ENCODE data around the gene ARMC7. TPM values are rescaled to one million over a fixed set of nuclear protein-coding genes. Genes with fewer than 3 reads are reported as not detected.

ARMC7 gene
- total and polyA plus RNA-seq, 2 of the 13 experiments (the other 11 are each of a cell fraction or from before 2014, with no cell fraction given), result 3.9 to 4.2 TPM

DNA sequence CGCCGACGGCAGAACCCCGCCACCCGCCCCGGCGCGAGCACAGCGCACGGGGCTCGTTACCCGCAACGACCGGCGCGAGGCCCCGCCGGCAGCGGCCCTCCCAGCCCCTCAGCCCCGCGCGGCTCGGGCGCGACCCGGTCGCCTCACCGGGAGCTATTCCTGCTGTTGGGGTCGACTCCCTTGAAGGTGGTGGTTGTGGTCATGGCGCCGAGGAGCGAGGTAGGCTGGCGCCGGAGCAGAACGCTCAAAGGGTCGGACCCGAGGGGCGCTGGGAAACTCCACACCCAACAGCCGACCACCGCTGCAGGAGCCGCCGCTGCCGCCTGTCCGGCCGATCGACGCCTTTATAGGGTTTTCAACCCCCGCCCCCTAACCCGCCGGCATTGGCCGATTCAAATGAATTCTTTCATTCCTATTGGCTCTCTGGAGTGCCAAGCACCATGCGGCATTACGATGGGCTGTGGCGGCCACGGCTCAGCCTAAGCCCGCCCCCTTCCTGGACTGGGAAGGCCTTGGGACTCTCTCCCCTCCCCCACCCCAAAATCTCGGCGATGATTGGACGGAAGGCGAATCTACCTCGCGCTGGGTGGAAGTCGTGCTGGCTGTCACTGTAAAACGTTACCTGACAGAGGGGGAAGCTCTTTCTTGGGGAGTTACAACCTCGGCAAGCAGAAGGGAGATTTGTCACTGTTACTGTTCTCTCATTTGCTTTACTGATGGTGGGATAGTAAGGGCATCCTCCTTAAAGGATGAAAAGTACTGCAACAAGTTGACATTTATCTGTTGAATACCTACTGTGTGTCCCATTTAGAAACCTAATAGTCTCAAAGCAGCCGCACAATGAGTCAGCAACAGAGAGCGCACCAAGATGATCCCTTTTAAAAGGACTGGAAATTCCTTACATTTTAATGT lies 44.7 kb downstream of the ARMC7 start, which contains the start of gene JPT1 (continued):
- TF ChIP-seq WIZ (CRISPR knock-in tag; IDR thresholded peaks at IDR 0.05) (no peak), RBFOX2 (IDR thresholded peaks at IDR 0.05; ENCODE audit: low read depth, low read length) (peak; percentile 99), CCAR2 (optimal IDR thresholded peaks at IDR 0.05; ENCODE audit: low read depth, low read length) (no peak), ZNF343 (CRISPR knock-in tag; IDR thresholded peaks at IDR 0.05) (peak; percentile 66; the same call in 1 of the 2 replicates), KDM3A (CRISPR knock-in tag; IDR thresholded peaks at IDR 0.05; ENCODE audit: low read depth) (peak; percentile 36; the same call in 1 of the 2 replicates), ONECUT2 (CRISPR knock-in tag; IDR thresholded peaks at IDR 0.05) (no peak; the same call in 1 of the 2 replicates), YEATS4 (CRISPR knock-in tag; IDR thresholded peaks at IDR 0.05; ENCODE audit: borderline replicate concordance) (peak; percentile 94), HNF4G (IDR thresholded peaks at IDR 0.05; ENCODE audit: borderline replicate concordance, low read depth, low read length) (no peak; the same call in 1 of the 2 replicates), HNF4G (CRISPR knock-in tag; IDR thresholded peaks at IDR 0.05; ENCODE audit: borderline replicate concordance, low read depth) (no peak), TCF12 (IDR thresholded peaks at IDR 0.05) (no peak), TCF12 (CRISPR knock-in tag; IDR thresholded peaks at IDR 0.05) (peak; percentile 73; the same call in 1 of the 2 replicates), ZNF598 (CRISPR knock-in tag; IDR thresholded peaks at IDR 0.05; ENCODE audit: borderline replicate concordance) (peak; percentile 62; the same call in 1 of the 2 replicates), HMG20B (CRISPR knock-in tag; conservative IDR thresholded peaks at IDR 0.05) (0 out of 2 replicates have a peak, but pooled peaks have one; percentile 16), ZNF883 (CRISPR knock-in tag; IDR thresholded peaks at IDR 0.05; ENCODE audit: not compliant biosample characterization) (peak; percentile 94)
- TF ChIP-seq, protein P1, sequence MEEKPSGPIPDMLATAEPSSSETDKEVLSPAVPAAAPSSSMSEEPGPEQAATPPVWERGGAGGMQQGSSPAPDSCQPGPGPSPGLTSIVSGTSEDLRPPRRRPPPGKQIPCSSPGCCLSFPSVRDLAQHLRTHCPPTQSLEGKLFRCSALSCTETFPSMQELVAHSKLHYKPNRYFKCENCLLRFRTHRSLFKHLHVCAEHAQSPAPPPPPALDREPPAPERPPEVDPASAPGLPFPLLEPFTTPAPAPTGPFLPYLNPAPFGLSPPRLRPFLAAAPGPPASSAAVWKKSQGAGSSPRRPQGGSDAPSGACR (CRISPR knock-in tag; IDR thresholded peaks at IDR 0.05), result 0 out of 2 replicates have a peak, but pooled peaks have one; percentile 20
- TF ChIP-seq, protein P2, sequence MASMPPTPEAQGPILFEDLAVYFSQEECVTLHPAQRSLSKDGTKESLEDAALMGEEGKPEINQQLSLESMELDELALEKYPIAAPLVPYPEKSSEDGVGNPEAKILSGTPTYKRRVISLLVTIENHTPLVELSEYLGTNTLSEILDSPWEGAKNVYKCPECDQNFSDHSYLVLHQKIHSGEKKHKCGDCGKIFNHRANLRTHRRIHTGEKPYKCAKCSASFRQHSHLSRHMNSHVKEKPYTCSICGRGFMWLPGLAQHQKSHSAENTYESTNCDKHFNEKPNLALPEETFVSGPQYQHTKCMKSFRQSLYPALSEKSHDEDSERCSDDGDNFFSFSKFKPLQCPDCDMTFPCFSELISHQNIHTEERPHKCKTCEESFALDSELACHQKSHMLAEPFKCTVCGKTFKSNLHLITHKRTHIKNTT (CRISPR knock-in tag; IDR thresholded peaks at IDR 0.05), result no peak
- TF ChIP-seq, protein P3, sequence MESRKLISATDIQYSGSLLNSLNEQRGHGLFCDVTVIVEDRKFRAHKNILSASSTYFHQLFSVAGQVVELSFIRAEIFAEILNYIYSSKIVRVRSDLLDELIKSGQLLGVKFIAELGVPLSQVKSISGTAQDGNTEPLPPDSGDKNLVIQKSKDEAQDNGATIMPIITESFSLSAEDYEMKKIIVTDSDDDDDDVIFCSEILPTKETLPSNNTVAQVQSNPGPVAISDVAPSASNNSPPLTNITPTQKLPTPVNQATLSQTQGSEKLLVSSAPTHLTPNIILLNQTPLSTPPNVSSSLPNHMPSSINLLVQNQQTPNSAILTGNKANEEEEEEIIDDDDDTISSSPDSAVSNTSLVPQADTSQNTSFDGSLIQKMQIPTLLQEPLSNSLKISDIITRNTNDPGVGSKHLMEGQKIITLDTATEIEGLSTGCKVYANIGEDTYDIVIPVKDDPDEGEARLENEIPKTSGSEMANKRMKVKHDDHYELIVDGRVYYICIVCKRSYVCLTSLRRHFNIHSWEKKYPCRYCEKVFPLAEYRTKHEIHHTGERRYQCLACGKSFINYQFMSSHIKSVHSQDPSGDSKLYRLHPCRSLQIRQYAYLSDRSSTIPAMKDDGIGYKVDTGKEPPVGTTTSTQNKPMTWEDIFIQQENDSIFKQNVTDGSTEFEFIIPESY (CRISPR knock-in tag; IDR thresholded peaks at IDR 0.05), result 0 out of 2 replicates have a peak, but pooled peaks have one; percentile 1
- TF ChIP-seq, protein P4, sequence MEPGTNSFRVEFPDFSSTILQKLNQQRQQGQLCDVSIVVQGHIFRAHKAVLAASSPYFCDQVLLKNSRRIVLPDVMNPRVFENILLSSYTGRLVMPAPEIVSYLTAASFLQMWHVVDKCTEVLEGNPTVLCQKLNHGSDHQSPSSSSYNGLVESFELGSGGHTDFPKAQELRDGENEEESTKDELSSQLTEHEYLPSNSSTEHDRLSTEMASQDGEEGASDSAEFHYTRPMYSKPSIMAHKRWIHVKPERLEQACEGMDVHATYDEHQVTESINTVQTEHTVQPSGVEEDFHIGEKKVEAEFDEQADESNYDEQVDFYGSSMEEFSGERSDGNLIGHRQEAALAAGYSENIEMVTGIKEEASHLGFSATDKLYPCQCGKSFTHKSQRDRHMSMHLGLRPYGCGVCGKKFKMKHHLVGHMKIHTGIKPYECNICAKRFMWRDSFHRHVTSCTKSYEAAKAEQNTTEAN (CRISPR knock-in tag; conservative IDR thresholded peaks at IDR 0.05), result 0 out of 2 replicates have a peak, but pooled peaks have one; percentile 27
- TF ChIP-seq, protein P5, sequence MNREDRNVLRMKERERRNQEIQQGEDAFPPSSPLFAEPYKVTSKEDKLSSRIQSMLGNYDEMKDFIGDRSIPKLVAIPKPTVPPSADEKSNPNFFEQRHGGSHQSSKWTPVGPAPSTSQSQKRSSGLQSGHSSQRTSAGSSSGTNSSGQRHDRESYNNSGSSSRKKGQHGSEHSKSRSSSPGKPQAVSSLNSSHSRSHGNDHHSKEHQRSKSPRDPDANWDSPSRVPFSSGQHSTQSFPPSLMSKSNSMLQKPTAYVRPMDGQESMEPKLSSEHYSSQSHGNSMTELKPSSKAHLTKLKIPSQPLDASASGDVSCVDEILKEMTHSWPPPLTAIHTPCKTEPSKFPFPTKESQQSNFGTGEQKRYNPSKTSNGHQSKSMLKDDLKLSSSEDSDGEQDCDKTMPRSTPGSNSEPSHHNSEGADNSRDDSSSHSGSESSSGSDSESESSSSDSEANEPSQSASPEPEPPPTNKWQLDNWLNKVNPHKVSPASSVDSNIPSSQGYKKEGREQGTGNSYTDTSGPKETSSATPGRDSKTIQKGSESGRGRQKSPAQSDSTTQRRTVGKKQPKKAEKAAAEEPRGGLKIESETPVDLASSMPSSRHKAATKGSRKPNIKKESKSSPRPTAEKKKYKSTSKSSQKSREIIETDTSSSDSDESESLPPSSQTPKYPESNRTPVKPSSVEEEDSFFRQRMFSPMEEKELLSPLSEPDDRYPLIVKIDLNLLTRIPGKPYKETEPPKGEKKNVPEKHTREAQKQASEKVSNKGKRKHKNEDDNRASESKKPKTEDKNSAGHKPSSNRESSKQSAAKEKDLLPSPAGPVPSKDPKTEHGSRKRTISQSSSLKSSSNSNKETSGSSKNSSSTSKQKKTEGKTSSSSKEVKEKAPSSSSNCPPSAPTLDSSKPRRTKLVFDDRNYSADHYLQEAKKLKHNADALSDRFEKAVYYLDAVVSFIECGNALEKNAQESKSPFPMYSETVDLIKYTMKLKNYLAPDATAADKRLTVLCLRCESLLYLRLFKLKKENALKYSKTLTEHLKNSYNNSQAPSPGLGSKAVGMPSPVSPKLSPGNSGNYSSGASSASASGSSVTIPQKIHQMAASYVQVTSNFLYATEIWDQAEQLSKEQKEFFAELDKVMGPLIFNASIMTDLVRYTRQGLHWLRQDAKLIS (CRISPR knock-in tag; IDR thresholded peaks at IDR 0.05), result no peak; the same call in 1 of the 2 replicates
